Left renal cortex interstitium (tissue), 4 donors: ENCODE results near the gene DNASE1. TPM values are rescaled to one million over a fixed set of nuclear protein-coding genes. Genes with fewer than 3 reads are reported as not detected.
"Not testable (repeated sequence)": the region's sequence is repeated elsewhere in the genome, so short reads cannot be mapped to it uniquely, and the experiment has no call there.

Experiments used
- DNase-seq, 4 donors: peaks; one replicate each; pipeline ENCODE4 v3.0.0-alpha.2; 2013; ENCODE audit warnings: low read depth in 4 of 4, low spot score in 2 of 4, missing footprints in 1 of 4
- polyA plus RNA-seq, 4 donors: library from polyadenylated mRNA; unstranded; fragments of 120-200 nt; gene quantifications; one replicate each; pipeline ENCODE4 v1.2.1, GENCODE V29; 2013; ENCODE audit not compliant: insufficient read length in 4 of 4

Gene DNASE1
- polyA plus RNA-seq, 4 donors: 26.4 to 56.5 (median 33.9) TPM

DNA sequence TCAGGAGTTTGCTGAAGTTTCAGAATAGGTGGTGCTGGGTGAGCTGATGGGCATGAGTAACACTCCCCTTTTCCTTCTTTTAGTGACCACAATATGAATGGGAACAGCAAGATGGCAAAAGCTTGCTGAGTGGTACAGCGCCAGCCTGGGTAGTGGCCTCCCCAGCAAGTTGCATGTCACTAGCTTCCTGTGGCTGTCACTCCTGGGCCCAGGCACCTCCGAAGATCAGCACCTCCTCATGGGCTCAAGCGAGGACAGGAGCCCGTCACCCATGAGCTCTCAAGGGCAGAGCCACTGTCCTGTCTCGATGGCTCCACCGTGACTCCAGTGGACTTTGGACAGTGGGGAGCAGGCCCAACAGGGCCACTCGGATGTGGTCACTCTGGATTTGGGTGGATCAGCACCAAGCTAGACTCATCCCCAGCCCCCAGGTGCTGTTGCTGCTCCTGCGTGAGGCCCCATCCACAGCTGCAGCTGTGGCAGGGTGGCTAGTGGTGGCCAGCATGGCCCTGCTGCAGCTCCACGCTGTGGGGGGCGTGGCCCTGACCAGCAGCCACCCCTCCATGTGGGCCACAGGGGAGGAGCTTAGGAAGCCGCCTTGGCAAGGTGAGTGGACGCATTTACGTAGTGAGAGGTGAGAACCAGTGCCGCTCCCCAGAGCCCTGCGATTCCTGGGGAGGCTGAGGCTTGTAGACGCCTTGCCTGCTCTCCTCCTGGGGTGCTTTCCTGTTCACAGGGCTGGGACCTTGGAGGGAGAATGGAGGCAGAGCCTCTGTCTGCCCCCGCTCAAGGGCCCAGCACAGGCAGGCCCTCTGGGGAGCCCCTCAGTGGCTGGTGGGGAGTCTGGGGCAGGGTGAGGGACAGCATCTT is 13.6 kb upstream of the DNASE1 start:
- no peak for DNase-seq

DNA sequence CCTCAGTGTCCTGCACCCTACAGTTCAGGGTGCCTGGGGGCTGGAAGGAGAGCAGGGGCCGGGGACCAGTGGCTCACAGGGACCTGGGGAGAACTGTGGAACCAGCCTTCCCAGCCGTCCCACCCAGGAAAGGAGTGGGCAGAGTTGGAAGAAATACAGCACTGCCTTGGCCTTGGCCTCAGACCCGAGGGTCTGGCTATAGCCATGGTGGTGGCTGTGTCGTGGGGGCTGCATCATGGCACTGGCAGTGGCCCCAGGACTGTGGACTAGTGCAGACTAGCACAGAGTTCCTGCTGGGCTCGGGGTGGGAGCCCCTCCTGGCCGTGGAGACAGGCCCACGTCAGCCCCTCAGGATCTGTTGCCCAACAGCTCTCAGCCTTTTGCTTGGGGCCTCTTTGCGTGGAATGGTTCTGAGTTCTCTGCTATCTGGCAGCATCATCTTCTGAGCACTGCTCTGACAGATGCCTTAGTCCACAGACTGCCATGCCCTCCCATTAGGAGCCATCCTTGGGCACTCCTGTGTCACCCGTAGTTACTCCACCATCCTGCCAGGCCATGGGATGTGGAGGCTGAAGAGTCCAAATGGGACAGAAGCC is 12.6 kb upstream of the DNASE1 start:
- no peak for DNase-seq

DNA sequence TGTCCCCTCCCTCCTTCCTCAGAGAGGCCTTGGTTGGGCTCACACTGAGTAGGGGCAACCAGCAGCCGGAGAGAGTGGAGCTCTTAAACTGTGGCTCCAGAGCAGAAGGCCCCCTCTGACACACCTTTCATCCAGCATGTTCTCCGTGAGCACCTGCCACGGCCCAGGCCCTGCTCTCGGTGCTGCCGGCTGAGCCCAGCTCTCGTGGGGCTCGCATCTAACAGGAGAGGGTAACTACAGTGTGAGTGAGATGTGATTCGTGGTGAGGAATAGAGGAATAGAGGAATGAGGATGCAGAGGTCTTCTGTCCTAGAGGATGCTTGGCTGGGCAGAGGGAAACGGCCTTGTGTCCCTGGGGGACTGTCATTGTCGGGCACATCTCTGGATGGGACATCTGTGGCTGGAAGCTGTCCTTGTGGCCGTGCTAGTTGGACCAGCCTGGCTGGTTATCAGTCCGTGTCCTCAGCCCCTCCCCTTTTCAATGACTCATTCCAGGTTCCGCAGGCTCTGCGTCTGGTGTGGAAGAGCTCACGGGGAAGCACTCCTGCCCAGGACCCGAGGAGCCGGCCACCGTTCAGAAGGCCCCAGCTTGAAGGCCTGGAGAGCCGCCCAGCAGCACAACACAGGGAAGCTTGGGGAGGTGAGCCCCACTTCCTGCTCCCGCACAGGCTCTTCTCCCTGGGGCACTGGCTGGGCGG is 11.9 kb upstream of the DNASE1 start:
- no peak for DNase-seq

DNA sequence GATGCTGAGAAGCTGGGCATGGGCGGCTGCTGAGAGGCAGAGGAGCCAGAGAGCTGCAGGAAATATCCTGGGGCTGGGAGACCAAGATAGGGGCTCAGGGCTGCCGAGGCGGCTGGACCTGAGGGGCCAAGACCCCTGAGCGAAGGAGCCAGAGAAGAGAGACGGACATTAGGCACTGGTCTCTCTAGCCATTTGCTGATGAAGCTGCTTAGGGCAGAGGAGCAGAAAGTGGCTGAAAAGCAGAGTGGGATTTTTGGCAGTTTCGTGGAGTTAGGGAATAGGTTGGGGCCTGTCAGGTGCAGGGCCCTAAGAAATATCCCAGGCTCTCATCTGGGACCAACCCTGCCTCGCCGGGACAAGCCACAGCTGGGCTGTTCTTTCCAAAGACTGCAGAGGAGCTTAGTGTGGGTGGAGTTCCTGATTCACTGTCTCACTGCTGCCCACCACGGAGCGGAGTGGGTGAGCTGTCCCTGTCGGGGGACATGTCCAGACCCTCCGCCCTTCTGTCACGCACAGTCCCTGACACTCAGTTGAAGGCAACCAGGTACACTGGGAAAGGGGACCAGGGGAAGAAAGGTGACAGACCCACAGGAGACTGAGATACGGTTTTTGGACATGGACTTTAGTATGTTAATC is 11.3 kb upstream of the DNASE1 start:
- no peak for DNase-seq

DNA sequence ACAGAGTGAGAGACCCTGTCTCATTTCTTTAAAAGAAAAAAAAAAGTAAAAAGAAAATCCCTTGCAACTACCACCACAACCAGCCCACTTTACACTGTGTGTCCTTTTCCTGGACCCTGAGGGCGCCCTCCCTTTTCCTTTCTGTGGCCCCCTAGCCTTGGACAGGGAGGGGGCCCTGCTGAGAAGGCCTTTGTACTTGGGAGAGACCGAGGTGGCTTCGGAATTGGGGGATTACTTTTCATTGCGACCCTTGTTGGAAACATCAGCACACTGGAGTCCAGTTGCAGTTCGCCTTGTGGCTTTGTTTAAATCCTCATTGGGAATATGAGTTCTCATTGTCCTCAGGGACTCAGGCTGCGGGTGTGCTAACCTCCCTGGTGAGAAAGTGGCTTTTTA is 9.4 kb upstream of the DNASE1 start:
- DNase-seq: no peak

DNA sequence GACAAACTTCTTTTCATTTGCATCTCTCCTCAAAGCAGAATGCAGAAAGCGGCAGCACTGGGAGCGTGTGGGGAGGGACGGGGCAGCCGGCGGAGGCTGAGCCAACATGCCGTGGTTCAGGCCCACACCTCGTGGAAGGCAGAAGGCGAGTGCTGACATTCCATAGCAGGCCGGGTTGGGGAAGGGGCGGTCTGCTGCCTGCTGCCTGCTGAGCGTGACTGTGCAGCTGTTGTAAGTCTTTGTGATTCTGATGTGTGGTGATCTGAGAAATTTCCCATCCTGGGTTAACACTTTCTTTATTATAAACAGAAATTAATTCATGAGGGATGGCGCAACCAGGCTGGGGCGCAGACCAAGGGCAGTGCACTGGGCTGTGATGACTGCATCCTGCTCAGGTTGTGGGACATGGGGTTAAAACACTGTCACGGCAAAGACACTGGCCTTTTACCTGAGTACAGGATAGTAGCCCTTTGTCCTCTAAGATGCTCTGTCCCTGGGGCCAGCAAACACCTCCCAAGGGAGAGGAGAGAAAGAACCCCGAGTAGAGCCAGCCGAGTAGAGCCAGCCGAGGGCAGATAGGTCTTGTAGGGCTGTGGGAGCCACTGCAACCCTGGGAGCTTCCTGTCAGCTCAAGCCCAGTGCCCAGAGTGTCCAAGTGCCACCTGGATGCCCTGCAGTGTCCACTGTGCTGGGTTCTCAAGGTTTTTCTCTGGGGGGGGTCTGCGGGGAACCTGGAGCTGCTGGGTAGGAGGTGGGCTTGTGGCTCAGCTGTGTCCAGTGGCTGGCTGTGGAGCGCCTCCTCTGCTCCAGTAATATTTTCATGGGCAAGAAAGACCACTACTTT is 8.8 kb upstream of the DNASE1 start:
- peak in 3 of 4 donors; percentile 31 to 57 (median 42) for DNase-seq

DNA sequence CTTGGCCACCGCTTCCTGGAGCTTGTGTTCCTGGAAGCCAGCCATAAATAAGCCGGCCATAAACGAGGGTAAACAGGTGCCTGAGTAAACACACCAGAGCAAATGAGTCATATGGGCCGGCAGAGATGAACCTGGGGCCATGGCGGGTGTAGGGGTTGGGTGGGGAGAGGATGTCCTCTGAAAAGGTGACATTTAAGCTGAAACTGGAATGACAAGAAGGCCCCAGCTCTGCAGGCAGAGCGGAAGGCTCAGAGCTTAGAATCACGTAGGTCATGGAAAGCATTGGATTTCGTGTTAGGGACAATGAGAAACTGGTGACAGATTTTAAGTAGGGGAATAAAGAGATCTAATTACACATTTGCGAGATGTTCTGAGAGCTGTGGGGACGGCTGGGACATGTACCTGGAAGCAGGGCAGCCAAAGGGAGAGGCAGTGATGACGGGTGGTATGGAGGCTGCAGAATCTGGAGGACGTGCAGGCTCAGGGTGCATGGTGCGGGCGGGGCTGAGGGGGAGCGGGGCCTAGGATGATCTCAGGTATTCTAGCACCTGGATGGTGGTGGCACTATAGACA is 8.1 kb upstream of the DNASE1 start:
- DNase-seq: no peak

DNA sequence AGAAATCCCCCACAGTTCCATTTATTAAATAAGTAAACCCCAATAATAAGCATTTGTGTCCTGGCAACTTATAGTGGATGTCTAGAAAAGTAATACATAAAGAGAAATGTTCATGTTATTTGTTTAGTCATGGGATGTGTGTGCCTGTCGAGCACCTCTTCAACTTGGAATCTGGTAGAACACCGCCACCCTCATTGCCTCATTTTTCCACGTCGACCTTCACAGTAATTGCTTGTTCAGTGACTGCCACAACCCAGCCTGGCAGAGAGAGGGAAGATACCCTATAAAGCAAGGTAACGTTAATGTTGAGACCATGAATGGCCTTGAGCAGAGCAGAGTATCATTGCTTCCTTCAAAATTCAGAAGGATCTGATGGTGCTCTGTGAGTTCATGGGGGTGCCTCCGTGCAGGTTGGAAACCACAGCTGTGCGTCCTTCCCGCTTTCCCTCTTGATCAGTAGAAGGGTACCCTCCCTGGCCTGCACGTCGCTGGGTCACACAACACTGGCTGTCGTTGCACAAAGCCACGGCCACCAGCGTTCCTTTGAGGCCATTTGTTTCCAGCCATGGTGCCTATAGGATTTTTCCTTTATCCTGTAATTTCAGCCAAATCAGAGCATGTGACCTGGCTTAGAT is 3.7 kb upstream of the DNASE1 start:
- DNase-seq: no peak

DNA sequence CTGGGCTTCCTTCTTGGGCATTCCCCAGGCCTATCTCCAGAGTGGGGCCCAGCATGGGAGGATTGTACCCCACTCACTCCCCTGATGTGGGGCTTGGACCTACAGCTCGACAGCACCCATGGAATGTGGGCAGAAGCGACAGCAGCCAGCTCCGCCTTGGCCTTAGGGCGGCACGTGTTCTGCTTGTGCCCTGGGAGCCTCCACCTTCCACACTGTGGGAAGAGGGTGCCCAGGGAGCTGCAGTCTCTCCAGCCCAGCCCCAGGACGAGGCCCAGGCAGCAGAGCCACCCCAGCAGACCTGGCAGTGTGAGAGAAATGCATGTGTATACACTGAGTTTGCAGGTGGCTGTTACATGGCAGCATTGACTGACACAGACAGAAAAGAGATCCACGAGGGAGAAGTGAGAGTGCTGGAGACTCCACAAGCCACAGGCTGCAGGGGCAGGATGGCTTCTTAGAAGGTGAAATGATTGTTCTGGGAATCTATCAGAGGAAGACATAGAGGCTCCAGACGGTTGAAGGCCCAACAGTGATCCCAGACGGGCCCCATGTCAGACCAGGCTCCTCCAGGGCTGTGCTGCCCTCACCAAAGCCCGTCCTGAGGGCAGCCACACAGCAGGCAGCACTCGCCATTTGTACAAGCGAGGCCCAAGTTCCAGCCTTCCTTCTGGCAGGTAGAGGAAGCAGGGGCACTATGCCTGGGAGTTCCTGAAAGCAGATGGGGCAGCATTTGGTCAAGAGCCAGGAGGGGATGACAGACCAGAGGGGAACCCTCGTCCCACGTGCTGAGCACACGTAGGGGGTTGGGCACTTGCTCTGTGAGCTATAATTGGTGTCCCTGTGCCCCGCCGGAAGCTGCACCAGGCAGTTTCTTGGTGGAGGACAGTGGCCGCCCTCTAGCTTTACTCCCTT is 2.8 kb upstream of the DNASE1 start:
- no peak for DNase-seq

DNA sequence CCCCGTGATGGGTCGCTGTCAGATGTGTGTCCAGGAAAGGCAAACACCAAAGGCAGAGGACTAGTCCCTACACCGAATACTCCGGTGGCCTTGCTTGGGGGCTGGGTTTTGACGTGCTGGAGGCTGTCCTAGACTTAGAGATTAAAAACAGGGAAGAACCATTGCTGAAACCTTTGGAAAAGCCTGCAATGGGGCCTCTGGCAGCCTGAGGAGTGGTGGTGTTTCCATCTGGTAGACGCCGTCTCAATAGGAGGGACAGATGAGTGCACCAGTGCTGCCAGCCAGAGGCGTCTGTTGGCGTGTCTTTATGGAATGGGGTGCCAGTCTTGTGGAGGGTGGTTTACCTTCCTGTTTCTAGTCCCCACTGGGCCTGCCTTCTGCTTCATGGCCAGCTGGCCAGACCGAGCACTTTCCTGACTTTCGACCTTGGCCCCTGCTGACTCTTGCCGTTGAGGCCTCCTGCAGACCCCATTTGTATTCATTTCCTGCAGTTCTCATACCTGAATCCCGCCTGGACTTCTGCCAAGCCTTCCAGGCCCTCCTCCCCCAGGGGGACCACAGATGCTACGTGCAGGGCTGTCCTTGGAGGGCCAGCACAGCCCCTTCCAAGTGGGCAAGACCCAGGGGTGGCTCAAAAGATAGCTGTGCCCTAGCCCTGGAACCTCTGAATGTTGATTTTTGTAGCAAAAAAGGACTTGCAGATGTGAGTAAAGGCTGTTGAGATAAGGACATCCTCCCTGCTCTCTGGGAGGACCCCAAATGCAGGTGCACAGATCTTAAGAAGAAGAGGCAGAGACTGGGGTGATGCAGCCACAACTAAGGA is 1.9 kb upstream of the DNASE1 start:
- DNase-seq: no peak

DNA sequence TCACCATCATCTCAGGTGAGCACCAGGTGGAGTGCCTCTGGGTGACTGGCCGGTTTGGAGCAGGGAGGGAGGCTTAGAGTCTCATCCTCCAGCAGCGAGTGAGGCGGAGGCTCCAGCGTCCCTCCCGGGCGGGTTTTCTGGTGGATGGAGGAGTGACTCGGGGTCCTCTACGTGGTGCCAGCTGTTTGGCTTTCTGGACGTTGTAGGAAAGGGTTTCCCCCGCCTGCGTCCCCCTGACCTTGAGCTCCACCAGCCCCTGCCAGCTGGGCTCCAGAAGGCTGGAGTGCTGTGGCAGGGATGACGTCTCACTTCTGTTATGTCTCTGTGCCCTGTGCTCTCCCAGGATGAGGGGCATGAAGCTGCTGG is 522 bp downstream of the DNASE1 start:
- DNase-seq: no peak

DNA sequence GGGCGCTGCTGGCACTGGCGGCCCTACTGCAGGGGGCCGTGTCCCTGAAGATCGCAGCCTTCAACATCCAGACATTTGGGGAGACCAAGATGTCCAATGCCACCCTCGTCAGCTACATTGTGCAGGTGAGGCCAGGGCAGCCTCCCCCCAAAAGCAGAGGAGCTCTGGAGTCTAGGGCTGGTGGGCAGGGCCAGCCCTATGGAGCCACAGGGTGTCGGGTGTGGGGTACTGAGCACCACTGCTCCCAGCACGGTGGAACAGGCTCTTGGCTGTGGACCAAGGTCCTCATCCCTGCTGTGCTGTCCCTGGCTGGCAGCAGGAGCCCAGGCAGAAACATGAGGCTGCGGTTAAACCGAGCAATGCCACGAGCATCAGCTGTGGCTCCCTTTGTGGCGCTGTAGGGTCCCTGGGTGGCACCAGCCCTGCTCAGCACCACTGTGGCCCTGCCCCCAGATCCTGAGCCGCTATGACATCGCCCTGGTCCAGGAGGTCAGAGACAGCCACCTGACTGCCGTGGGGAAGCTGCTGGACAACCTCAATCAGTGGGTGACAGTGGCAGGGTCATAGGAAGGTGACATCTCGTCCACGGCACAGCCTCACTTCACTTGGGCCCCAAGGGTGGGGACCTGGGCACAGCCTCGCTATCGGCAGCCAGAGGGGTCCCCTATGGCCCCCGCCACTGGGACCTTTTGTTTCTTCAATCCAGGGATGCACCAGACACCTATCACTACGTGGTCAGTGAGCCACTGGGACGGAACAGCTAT is 1.1 kb downstream of the DNASE1 start:
- no peak for DNase-seq

DNA sequence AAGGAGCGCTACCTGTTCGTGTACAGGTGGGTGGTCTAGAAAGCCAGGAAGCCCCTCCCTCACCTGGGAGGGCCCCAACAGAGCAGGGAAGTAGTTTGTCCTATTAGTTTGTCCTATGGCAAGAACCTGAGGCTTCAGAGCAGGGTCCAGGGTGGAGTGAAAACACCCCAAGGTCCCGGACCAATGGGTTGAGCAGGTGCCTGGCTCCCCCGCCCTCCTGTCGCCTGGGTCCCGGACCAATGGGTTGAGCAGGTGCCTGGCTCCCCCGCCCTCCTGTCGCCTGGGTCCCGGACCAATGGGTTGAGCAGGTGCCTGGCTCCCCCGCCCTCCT is 1.6 kb downstream of the DNASE1 start:
- DNase-seq: not testable (repeated sequence)

DNA sequence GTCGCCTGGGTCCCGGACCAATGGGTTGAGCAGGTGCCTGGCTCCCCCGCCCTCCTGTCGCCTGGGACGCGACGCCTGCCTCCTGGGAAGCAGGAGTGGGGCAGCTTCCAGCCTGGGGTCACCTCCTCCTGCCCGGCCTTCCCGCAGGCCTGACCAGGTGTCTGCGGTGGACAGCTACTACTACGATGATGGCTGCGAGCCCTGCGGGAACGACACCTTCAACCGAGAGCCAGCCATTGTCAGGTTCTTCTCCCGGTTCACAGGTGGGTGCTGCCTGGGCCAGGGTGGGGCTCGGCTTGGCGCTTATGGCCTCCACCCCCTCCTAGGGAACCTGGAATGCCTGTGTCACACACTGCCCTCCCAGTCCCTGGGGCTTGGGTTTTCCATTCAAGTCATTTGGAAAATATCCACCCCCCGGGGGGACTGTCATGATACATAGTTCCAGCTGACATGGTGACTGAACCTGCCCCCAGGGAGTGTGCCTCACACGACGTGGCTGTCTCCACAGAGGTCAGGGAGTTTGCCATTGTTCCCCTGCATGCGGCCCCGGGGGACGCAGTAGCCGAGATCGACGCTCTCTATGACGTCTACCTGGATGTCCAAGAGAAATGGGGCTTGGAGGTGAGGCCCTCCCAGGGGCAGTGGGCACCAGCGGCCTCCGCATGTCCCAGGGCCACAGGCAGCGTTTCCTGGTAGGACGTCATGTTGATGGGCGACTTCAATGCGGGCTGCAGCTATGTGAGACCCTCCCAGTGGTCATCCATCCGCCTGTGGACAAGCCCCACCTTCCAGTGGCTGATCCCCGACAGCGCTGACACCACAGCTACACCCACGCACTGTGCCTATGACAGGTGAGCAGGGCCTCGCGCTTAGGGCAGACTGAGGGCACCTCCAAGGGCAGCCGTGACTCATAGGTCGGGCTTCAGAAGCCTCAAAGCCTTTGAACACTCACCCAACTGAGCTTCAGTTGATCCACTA is 2.3 kb downstream of the DNASE1 start:
- DNase-seq: no peak

DNA sequence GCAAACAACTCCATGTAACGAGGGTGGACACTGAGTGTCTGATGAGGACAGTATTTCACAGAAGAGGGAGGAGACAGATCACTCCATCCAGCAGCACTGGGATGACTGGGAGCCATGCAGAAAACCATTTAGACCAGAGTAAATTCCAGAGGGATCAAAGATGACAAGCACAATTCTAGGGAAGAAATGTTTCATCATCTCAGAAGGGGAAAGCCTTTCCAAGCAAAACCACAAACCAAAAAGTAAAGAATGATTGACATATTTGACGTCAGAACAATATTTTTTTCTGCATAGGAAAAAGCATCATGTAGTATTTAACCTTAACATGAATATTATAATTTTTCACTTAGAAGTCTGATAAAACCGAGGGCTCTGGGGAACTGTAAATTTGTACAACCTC is 4.8 kb downstream of the DNASE1 start:
- no peak for DNase-seq

DNA sequence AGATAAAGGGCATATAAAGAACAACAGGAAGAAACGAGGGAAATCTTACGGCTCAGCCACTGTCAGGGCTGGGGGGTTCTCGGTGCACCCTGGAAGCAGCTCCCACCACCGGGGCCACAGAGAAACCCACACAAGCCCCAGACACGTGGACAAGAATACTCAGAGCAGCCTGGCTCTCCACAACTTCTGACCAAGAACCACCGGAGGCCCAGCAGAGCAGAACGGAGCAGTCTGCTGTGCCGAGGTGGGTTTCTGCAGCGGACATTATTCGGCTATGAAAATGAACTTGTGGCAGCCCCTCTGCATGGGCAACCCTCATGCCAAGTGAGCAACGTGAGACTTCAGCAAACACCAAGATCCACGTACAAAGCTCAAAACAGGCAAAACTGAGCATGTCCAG is 6.8 kb downstream of the DNASE1 start:
- DNase-seq: no peak
